ENCODE data around the gene KCNK1.
"Not testable (repeated sequence)": the region's sequence is repeated elsewhere in the genome, so short reads cannot be mapped to it uniquely, and the experiment has no call there.

KCNK1 gene

GRCh38 chr1:233662575-233663304 is 48.8 kb downstream of the KCNK1 start:
- H3K4me3 ChIP-seq (ENCODE audit: low read length) = no peak overlapping the region
- H3K4me1 ChIP-seq (ENCODE audit: control insufficient read depth, insufficient read depth, low read length) = peaks cover 19% of the 10 kb centered on the region
- no peaks in the 10 kb centered on the region for H3K9me3 ChIP-seq (ENCODE audit: control insufficient read depth, low read length)
- H3K27me3 ChIP-seq (ENCODE audit: control insufficient read depth, insufficient read depth, low read length) = no peaks in the 10 kb centered on the region
- H3K9ac ChIP-seq (ENCODE audit: low read length) = no peak overlapping the region
- H3K36me3 ChIP-seq (ENCODE audit: control insufficient read depth, insufficient read depth, low read length) = no peaks in the 10 kb centered on the region

- no peaks in the 10 kb centered on the region for H3K36me3 ChIP-seq (ENCODE audit: control insufficient read depth, insufficient read depth, low read length)
- no peak overlapping the region for H3K4me3 ChIP-seq (ENCODE audit: low read length)
- H3K27me3 ChIP-seq (ENCODE audit: control insufficient read depth, insufficient read depth, low read length) = no peaks in the 10 kb centered on the region
- no peaks in the 10 kb centered on the region for H3K9me3 ChIP-seq (ENCODE audit: control insufficient read depth, low read length)
- peaks cover 27% of the 10 kb centered on the region for H3K4me1 ChIP-seq (ENCODE audit: control insufficient read depth, insufficient read depth, low read length)
- H3K9ac ChIP-seq (ENCODE audit: low read length) = no peak overlapping the region
Measured at GRCh38 chr1:233664253-233664652, 50.3 kb downstream of the KCNK1 start.

GRCh38 chr1:233664804-233665574 is 51.1 kb downstream of the KCNK1 start:
- Histone ChIP-seq H3K9ac (ENCODE audit: low read length) (no peak overlapping the region), H3K9me3 (ENCODE audit: control insufficient read depth, low read length) (no peaks in the 10 kb centered on the region), H3K4me3 (ENCODE audit: low read length) (no peak overlapping the region), H3K27me3 (ENCODE audit: control insufficient read depth, insufficient read depth, low read length) (no peaks in the 10 kb centered on the region), H3K36me3 (ENCODE audit: control insufficient read depth, insufficient read depth, low read length) (no peaks in the 10 kb centered on the region), H3K4me1 (ENCODE audit: control insufficient read depth, insufficient read depth, low read length) (peaks cover 34% of the 10 kb centered on the region)

- no peaks in the 10 kb centered on the region for H3K9me3 ChIP-seq (ENCODE audit: control insufficient read depth, low read length)
- no peaks in the 10 kb centered on the region for H3K27me3 ChIP-seq (ENCODE audit: control insufficient read depth, insufficient read depth, low read length)
- H3K9ac ChIP-seq (ENCODE audit: low read length) = no peak overlapping the region
- peaks cover 36% of the 10 kb centered on the region for H3K4me1 ChIP-seq (ENCODE audit: control insufficient read depth, insufficient read depth, low read length)
- no peak overlapping the region for H3K4me3 ChIP-seq (ENCODE audit: low read length)
- H3K36me3 ChIP-seq (ENCODE audit: control insufficient read depth, insufficient read depth, low read length) = no peaks in the 10 kb centered on the region
Measured at GRCh38 chr1:233665575-233666270, 51.8 kb downstream of the KCNK1 start.

GRCh38 chr1:233667741-233668140 is 53.8 kb downstream of the KCNK1 start:
- Histone ChIP-seq H3K4me1 (ENCODE audit: control insufficient read depth, insufficient read depth, low read length) (peaks cover 49% of the 10 kb centered on the region), H3K27me3 (ENCODE audit: control insufficient read depth, insufficient read depth, low read length) (no peaks in the 10 kb centered on the region), H3K36me3 (ENCODE audit: control insufficient read depth, insufficient read depth, low read length) (peaks cover 6% of the 10 kb centered on the region), H3K9me3 (ENCODE audit: control insufficient read depth, low read length) (no peaks in the 10 kb centered on the region), H3K4me3 (ENCODE audit: low read length) (no peak overlapping the region), H3K9ac (ENCODE audit: low read length) (no peak overlapping the region)

- peaks cover 54% of the 10 kb centered on the region for H3K4me1 ChIP-seq (ENCODE audit: control insufficient read depth, insufficient read depth, low read length)
- no peaks in the 10 kb centered on the region for H3K27me3 ChIP-seq (ENCODE audit: control insufficient read depth, insufficient read depth, low read length)
- no peak overlapping the region for H3K9ac ChIP-seq (ENCODE audit: low read length)
- no peak overlapping the region for H3K4me3 ChIP-seq (ENCODE audit: low read length)
- peaks cover 6% of the 10 kb centered on the region for H3K36me3 ChIP-seq (ENCODE audit: control insufficient read depth, insufficient read depth, low read length)
- H3K9me3 ChIP-seq (ENCODE audit: control insufficient read depth, low read length) = no peaks in the 10 kb centered on the region
Measured at GRCh38 chr1:233668146-233668724, 54.3 kb downstream of the KCNK1 start.

GRCh38 chr1:233668725-233669294 is 54.9 kb downstream of the KCNK1 start:
- Histone ChIP-seq H3K36me3 (ENCODE audit: control insufficient read depth, insufficient read depth, low read length) (peaks cover 6% of the 10 kb centered on the region), H3K27me3 (ENCODE audit: control insufficient read depth, insufficient read depth, low read length) (no peaks in the 10 kb centered on the region)

GRCh38 chr1:233670363-233670762 is 56.5 kb downstream of the KCNK1 start:
- not testable (repeated sequence) for H3K36me3 ChIP-seq (ENCODE audit: control insufficient read depth, insufficient read depth, low read length); H3K4me3 ChIP-seq (ENCODE audit: low read length); H3K27me3 ChIP-seq (ENCODE audit: control insufficient read depth, insufficient read depth, low read length); H3K9ac ChIP-seq (ENCODE audit: low read length); H3K9me3 ChIP-seq (ENCODE audit: control insufficient read depth, low read length)
- peaks cover 63% of the 10 kb centered on the region for H3K4me1 ChIP-seq (ENCODE audit: control insufficient read depth, insufficient read depth, low read length)

More at GRCh38 chr1:233668725-233669294, 54.9 kb downstream of the KCNK1 start:
- Histone ChIP-seq H3K9ac (ENCODE audit: low read length) (no peak overlapping the region), H3K4me3 (ENCODE audit: low read length) (no peak overlapping the region), H3K4me1 (ENCODE audit: control insufficient read depth, insufficient read depth, low read length) (peaks cover 60% of the 10 kb centered on the region), H3K9me3 (ENCODE audit: control insufficient read depth, low read length) (no peaks in the 10 kb centered on the region)

- Histone ChIP-seq H3K27me3 (ENCODE audit: control insufficient read depth, insufficient read depth, low read length) (no peaks in the 10 kb centered on the region), H3K36me3 (ENCODE audit: control insufficient read depth, insufficient read depth, low read length) (peaks cover 6% of the 10 kb centered on the region), H3K9ac (ENCODE audit: low read length) (no peak overlapping the region), H3K4me1 (ENCODE audit: control insufficient read depth, insufficient read depth, low read length) (peaks cover 56% of the 10 kb centered on the region), H3K9me3 (ENCODE audit: control insufficient read depth, low read length) (no peaks in the 10 kb centered on the region), H3K4me3 (ENCODE audit: low read length) (no peak overlapping the region)
Measured at GRCh38 chr1:233671286-233671685, 57.4 kb downstream of the KCNK1 start.

GRCh38 chr1:233672732-233673131 is 58.8 kb downstream of the KCNK1 start:
- H3K9ac ChIP-seq (ENCODE audit: low read length) = no peak overlapping the region
- H3K36me3 ChIP-seq (ENCODE audit: control insufficient read depth, insufficient read depth, low read length) = peaks cover 6% of the 10 kb centered on the region
- no peaks in the 10 kb centered on the region for H3K9me3 ChIP-seq (ENCODE audit: control insufficient read depth, low read length)
- no peaks in the 10 kb centered on the region for H3K27me3 ChIP-seq (ENCODE audit: control insufficient read depth, insufficient read depth, low read length)
- H3K4me3 ChIP-seq (ENCODE audit: low read length) = peak overlapping the region; percentile 16
- peaks cover 62% of the 10 kb centered on the region for H3K4me1 ChIP-seq (ENCODE audit: control insufficient read depth, insufficient read depth, low read length)

GRCh38 chr1:233673261-233673946 is 59.5 kb downstream of the KCNK1 start:
- Histone ChIP-seq H3K9me3 (ENCODE audit: control insufficient read depth, low read length) (no peaks in the 10 kb centered on the region), H3K27me3 (ENCODE audit: control insufficient read depth, insufficient read depth, low read length) (no peaks in the 10 kb centered on the region), H3K36me3 (ENCODE audit: control insufficient read depth, insufficient read depth, low read length) (peaks cover 6% of the 10 kb centered on the region), H3K4me1 (ENCODE audit: control insufficient read depth, insufficient read depth, low read length) (peaks cover 58% of the 10 kb centered on the region), H3K9ac (ENCODE audit: low read length) (peak overlapping the region; percentile 58), H3K4me3 (ENCODE audit: low read length) (peak overlapping the region; percentile 16)
